HL-60 (cell line): ENCODE data around the gene RBM27.

Experiments
- DNase-seq, 2 experiments: peaks; one replicate each; pipeline ENCODE4 v3.0.0-alpha.2; 2010 to 2020; ENCODE audit warnings: low read depth in 1 of 2, low spot score in 1 of 2
- H3K27ac ChIP-seq: fragments of 250-450 bp; sonication (Bioruptor Pico); replicated peaks from 2 replicates; pipeline ENCODE4 v1.5.1; 2020; ENCODE audit warnings: mild to moderate bottlenecking, moderate library complexity
- H3K27me3 ChIP-seq: fragments of 250-450 bp; sonication (Bioruptor Pico); 2 replicates; pipeline ENCODE4 v1.5.1; 2021; ENCODE audit warnings: mild to moderate bottlenecking, moderate library complexity; ENCODE audit not compliant: insufficient read depth, poor library complexity, severe bottlenecking
- H3K4me3 ChIP-seq: replicated peaks from 2 replicates; pipeline ENCODE4 v1.5.1; 2011; ENCODE audit warnings: mild to moderate bottlenecking, control low read depth, low read length; ENCODE audit not compliant: insufficient read depth
- CTCF ChIP-seq: IDR thresholded peaks from one replicate; pipeline ENCODE4 v1.5.1; 2011; ENCODE audit warnings: low read length, control low read depth, inconsistent platforms; ENCODE audit not compliant: insufficient read depth
- GABPA ChIP-seq: IDR thresholded peaks from 2 replicates; pipeline ENCODE4 v1.6.1; 2012; ENCODE audit warnings: low read depth
- POLR2AphosphoS5 ChIP-seq: IDR thresholded peaks from 2 replicates; pipeline ENCODE4 v1.6.1; 2012; ENCODE audit warnings: low read depth
- REST ChIP-seq: IDR thresholded peaks from 2 replicates; pipeline ENCODE4 v1.6.1; 2012; ENCODE audit warnings: low read depth; ENCODE audit not compliant: insufficient replicate concordance
- SPI1 ChIP-seq: IDR thresholded peaks from 2 replicates; pipeline ENCODE4 v1.6.1; 2012; ENCODE audit warnings: low read depth, mild to moderate bottlenecking, borderline replicate concordance

The RBM27 gene

DNA sequence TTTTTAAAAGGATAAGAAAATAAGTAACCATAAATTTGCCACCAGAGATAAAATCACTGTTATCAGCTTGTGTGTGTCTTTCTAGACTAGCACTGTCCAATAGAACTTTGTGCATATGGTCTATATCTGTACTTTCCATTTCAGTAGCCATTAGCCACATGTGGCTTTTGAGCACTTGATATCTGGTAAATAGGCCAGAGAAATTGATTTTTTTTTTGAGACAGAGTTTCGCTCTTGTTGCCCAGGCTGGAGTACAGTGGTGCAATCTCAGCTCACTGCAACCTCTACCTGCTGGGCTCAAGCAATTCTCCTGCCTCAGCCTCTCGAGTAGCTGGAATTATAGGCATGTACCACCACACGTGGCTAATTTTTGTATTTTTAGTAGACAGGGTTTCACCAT, 17.8 kb downstream of the RBM27 start:
- no peak for TF ChIP-seq REST
- Histone ChIP-seq H3K4me3 (no peak overlapping the region), H3K27me3 (no peaks in the 10 kb centered on the region), H3K27ac (no peak overlapping the region)
- no peak for DNase-seq

DNA sequence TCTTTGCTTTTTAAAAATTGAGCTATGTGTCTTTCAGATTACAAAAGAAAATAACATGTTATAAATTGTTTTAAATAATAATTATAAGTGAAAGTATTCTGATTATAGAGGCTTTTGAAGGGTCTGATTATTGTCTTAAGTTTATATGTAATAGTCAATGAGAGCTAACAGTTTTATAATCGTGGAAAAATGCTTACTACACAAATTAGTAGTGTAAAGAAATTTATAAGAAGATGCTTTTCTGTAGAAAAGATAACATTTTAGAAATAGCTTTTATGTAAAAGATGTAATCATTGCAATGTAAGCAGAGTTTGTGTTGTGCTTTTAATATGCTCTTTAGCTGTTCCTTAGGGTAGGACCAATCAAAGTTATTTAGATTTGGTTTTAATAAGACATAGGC, 18.6 kb downstream of the RBM27 start:
- Histone ChIP-seq H3K4me3 (no peak overlapping the region), H3K27ac (no peak overlapping the region), H3K27me3 (no peaks in the 10 kb centered on the region)
- TF ChIP-seq CTCF (no peak), SPI1 (no peak), REST (no peak)
- DNase-seq, result no peak

DNA sequence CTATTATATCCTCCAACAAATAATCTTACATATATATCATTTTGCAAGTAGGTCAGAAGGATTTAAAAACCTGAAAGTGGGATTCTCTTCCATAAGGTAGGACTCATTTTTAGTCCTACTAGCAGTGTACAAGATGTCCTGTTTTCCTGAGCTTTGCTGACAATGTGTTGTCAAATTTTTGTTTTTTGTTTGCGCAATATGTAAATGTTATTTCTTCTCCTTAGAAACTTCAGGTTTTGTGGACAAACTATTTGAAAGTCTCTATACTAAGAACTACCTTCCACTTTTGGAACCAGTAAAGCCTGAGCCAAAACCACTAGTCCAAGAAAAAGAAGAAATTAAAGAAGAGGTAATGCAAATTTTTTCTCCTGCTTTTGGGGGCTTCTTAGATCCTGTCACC, 19.8 kb downstream of the RBM27 start:
- no peaks in the 10 kb centered on the region for H3K27me3 ChIP-seq
- no peak overlapping the region for H3K27ac ChIP-seq
- no peak overlapping the region for H3K4me3 ChIP-seq
- no peak for DNase-seq
- no peak for TF ChIP-seq POLR2AphosphoS5

- no peak for TF ChIP-seq REST
- H3K27ac ChIP-seq, result no peak overlapping the region
- no peaks in the 10 kb centered on the region for H3K27me3 ChIP-seq
- DNase-seq, result no peak
- H3K4me3 ChIP-seq, result no peak overlapping the region
Measured at GRCh38 chr5:146229222-146229621, 25.8 kb downstream of the RBM27 start.

GRCh38 chr5:146232223-146232622, 28.8 kb downstream of the RBM27 start:
- DNase-seq, result no peak
- no peak overlapping the region for H3K4me3 ChIP-seq
- TF ChIP-seq GABPA, result no peak
- H3K27ac ChIP-seq, result no peak overlapping the region
- H3K27me3 ChIP-seq, result no peaks in the 10 kb centered on the region
